NCI-H2107 (cell line): ENCODE results near the gene COASY.

Experiments used
- DNase-seq: peaks from one replicate; lab custom pipeline; 2025; lab: John Stamatoyannopoulos, UW

COASY gene

DNA sequence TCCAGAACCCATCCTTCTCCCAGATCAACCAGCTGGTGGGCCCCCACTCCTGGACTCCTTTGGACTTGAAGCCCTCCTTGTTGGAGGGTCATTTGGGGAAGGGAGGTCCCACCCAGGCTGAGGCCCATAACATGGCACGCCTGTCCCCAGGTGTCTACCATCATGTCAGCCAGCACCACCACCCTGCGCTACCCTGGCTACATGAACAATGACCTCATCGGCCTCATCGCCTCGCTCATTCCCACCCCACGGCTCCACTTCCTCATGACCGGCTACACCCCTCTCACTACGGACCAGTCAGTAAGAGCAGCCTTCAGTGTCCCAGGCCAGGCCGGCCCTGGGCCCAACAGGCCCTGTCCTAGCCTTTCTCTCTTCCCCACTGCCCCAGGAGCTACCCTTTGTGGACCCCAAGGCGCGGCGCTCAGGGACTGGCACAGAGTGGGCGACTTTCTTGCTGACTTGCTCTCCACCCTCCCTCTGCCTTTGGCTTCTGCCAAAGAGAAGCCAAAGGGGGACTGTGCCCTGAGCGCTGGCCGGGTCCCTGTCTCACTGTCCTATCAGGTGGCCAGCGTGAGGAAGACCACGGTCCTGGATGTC is 51.8 kb downstream of the COASY start:
- no peak for DNase-seq
